HG03108 (cell line): ENCODE data around the gene ENPEP.

Experiments
- ATAC-seq: cut with Tn5 transposase; IDR thresholded peaks from one replicate; pipeline ENCODE4 v1.9.1; 2021; ENCODE audit warnings: moderate library complexity; ENCODE audit not compliant: unreplicated experiment

Gene ENPEP

DNA sequence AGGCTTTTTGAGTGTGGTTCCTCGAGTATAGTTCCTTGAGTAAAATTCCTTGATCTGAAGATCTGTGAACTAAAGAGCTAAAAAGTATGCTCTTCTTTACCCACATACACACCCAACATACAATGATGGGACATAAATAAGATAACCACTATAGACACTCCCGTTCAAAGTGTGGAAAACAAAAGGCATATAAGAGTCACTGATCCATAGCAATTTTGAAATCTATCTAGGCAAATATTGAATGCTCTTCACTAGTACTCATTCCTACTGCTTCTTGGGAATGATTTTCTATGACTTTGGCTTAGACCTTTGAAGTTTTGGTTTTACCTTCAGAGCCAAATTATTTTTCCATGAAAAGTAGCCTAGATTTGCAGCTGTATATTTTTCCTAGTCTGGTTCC, 120.5 kb downstream of the ENPEP start:
- ATAC-seq = no peak

DNA sequence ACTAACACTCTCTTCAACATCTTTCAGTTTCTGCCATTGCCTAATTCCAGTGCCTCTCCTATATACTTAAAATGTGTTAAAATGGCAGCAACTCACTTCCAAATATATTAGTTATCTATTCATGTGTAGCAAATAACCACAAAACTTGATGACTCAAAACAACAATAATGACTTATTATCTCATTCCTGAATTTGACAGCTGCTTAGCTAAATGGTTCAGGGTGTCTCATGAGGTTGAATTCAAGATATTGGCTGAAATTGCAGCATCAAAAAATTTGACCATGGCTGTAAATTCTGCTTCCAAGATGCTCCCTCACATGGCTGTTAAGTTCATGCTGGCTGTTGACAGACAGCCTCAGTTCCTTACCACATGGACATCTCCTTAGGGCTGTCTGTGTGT, 121.6 kb downstream of the ENPEP start:
- ATAC-seq = no peak

GRCh38 chr4:110602061-110602460, 126.1 kb downstream of the ENPEP start:
- no peak for ATAC-seq

DNA sequence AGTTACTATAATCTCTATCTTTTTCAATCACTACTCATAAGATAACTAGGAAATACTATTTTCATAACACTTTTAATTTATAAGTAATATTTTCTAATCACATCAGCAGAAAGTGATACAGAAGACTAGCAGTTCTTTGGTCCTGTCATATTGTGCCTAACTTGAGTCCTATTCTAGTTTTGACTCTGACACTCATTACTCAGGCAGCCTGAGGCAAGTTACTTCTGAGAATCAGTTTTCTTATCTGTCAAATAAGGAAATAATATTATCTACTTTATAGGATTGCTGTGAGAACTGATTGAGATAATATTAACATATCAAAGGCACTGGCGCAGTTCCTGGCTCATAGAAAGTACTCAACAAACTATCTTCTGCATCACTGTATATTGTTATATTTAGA, 129.1 kb downstream of the ENPEP start:
- no peak for ATAC-seq

DNA sequence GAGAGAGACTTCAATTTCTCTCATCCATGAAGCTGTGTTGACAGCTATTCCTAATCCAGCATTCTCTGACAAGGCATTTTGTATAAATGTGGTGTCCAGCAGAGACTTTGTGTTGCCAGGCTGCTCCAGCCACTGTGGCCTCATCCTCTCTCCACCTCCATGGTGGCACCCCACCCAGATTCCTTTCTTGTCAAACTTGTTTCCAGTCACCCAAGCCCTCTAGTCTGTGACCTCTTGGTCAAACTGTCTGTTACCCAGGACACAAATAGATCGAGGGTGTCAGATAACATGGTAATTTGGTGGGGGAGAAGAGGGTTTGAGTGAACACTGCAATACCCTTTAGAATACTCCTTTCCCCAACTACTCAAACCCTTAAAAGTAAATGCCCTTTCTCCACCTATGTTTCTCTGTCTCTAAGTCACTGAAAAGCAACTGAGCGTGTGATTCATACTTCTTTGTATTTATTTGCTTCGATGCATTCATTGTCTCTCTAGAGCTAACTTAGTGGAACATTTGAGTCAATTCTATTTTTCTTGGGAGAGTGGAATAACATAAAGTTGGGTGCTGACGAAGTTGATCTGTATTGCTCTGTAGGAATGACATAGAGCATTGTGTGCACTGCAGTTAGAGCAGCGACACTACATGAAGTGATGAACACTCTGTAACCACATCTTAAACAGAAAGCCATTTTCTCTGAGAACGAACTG, 133.2 kb downstream of the ENPEP start:
- ATAC-seq = no peak

DNA sequence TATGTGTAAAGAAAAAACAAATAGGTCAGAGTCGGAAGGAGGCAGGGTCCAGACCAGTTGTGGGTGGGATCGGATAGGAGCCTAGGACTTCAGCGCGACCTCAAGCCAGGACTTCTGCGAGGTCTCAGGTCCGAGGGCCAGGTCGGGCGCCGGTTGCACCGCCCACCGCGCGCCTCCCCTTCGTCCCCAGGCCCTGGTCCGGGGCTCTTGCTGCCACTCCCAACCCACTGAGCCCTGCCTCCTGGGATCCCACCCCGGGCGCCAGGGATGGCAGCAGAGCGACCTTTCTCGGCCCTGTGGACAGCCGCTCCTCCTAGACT, 134.6 kb downstream of the ENPEP start:
- peak; percentile 4 for ATAC-seq

DNA sequence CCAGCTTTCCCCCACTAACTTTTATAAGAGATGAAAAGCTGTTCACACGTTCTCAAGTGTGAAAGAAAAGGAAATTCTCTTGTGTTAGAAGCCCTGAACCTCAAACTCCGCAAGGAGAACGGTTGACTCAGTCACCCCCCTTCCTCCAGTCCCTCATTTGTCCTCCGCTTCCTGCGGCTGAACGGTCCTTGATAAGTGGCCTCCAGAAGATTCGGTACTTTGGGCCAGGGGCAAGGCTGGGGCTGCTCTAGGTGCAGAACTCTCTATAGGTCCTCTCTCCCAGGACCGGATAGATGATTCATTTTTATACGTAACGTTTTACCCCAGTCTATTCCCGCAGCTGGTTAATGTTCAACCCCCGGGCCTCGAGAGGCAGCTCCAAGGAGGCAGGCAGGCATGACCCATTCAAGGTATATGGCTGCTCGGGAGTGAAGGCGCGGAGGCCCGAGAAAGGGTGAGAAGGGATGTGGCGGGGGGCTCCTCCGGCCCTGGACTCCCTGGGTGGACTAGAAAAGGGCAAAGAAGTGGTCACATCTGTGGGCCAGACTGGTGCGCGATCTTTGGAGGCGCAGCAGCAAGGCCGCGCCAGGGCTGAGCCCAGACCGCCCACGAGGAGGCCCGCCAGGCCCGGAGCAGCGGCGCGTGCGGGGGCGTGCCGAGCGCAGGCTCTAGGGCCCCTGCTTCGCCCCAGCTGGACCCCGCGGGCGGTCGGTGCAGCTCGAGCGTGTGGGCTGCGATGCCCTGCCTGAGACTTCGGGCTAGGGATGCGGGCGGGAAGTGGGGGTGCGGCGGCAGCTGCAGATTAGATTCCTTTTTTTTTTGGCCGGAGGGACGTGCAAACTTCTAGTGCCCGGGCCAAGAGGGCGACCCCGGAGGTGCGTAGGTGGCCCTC, 135.2 kb downstream of the ENPEP start:
- ATAC-seq = peak; percentile 85

DNA sequence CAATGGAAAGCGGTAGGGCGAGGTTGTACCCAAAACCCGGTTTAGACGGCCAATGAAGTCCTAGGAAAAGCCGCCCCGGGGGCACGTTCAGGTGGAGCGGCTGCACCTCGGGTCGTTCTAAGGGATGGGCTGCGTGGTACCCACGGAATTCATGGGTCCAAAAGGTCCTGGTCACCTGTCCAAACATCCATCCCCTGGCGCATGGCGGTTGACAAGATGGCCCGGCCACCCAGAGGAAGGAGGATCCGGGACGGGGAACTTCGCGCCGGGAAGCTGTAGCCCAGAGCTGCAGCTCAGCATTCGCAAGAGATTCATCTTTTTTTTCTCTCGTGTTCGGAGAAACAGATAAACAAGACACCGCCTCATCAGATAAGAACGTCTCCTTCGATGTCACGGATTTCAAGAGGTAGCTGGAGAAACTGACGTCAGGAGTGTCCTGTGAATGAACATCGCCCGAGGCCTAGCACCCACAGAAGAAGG, 136.1 kb downstream of the ENPEP start:
- no peak for ATAC-seq

- ATAC-seq = no peak
Measured at GRCh38 chr4:110612631-110613269, 136.8 kb downstream of the ENPEP start.

GRCh38 chr4:110613745-110614144, 137.8 kb downstream of the ENPEP start:
- no peak for ATAC-seq

GRCh38 chr4:110614173-110614963, 138.4 kb downstream of the ENPEP start:
- no peak for ATAC-seq
